WTC11 (cell line): Measurements from ENCODE around the gene PPP1R9A. TPM values are rescaled to one million over a fixed set of nuclear protein-coding genes. Genes with fewer than 3 reads are reported as not detected.

ENCODE experiments used
- ATAC-seq: fragments of 200-7000 bp; cut with Tn5 transposase; 2 replicates; pipeline ENCODE4 v1.10.0; 2021; ENCODE audit warnings: mild to moderate bottlenecking, moderate library complexity
- CTCF ChIA-PET: fragments of 300-600 bp; sonication (Branson Sonifier 250); formaldehyde crosslinking; loops from one replicate; lab custom pipeline; 2021; ENCODE audit warnings: antibody characterized with exemption; lab: Charles Lee
- POLR2A ChIA-PET: fragments of 350-600 bp; sonication (Branson Sonifier 250); formaldehyde crosslinking; loops from one replicate; lab custom pipeline; 2021; ENCODE audit warnings: antibody characterized with exemption; lab: Charles Lee
- DNase-seq: peaks from one replicate; pipeline ENCODE4 v3.0.0; 2021; ENCODE audit warnings: low spot score
- H3K27ac Mint-ChIP-seq: 2 replicates; pipeline ENCODE4 v1.8.0; 2021; ENCODE audit warnings: mixed read lengths
- H3K27me3 Mint-ChIP-seq: 2 replicates; pipeline ENCODE4 v1.8.0; 2021; ENCODE audit warnings: low read depth, mild to moderate bottlenecking, moderate library complexity, mixed read lengths
- H3K36me3 Mint-ChIP-seq: 2 replicates; pipeline ENCODE4 v1.8.0; 2021; ENCODE audit warnings: mixed read lengths
- H3K4me1 Mint-ChIP-seq: 2 replicates; pipeline ENCODE4 v1.8.0; 2022; ENCODE audit warnings: mixed read lengths
- H3K4me3 Mint-ChIP-seq: 2 replicates; pipeline ENCODE4 v1.8.0; 2021; ENCODE audit warnings: mild to moderate bottlenecking, moderate library complexity, mixed read lengths
- H3K9me3 Mint-ChIP-seq: 2 replicates; pipeline ENCODE4 v1.8.0; 2021; ENCODE audit warnings: mixed read lengths
- AR ChIP-seq: fragments of 250-450 bp; sonication (Bioruptor Pico); IDR thresholded peaks from 2 replicates; pipeline ENCODE4 v1.9.0; 2021; ENCODE audit warnings: mild to moderate bottlenecking
- CBFB ChIP-seq: sonication (generic); formaldehyde crosslinking; IDR thresholded peaks from 2 replicates; pipeline ENCODE4 v1.8.1; 2022; ENCODE audit warnings: mild to moderate bottlenecking, low read depth, missing genetic modification reagents
- KAT7 ChIP-seq: sonication (generic); formaldehyde crosslinking; IDR thresholded peaks from 2 replicates; pipeline ENCODE4 v1.8.1; 2023; ENCODE audit warnings: missing genetic modification reagents, mild to moderate bottlenecking, borderline replicate concordance
- MAX ChIP-seq: sonication (generic); formaldehyde crosslinking; IDR thresholded peaks from 2 replicates; pipeline ENCODE4 v1.8.0; 2022; ENCODE audit warnings: mild to moderate bottlenecking, missing genetic modification reagents
- MYBL2 ChIP-seq: sonication (generic); formaldehyde crosslinking; IDR thresholded peaks from 2 replicates; pipeline ENCODE4 v1.8.1; 2023; ENCODE audit warnings: mild to moderate bottlenecking, moderate library complexity, missing genetic modification reagents
- NFYB ChIP-seq: sonication (generic); formaldehyde crosslinking; conservative IDR thresholded peaks from 2 replicates; pipeline ENCODE4 v1.8.0; 2022; ENCODE audit warnings: low read depth, missing genetic modification reagents
- NR2C2 ChIP-seq: sonication (generic); formaldehyde crosslinking; IDR thresholded peaks from 2 replicates; pipeline ENCODE4 v1.8.0; 2022; ENCODE audit warnings: mild to moderate bottlenecking, missing genetic modification reagents
- SMAD4 ChIP-seq: sonication (generic); formaldehyde crosslinking; IDR thresholded peaks from 2 replicates; pipeline ENCODE4 v1.8.0; 2022; ENCODE audit warnings: mild to moderate bottlenecking, missing genetic modification reagents
- STAT6 ChIP-seq: sonication (generic); formaldehyde crosslinking; conservative IDR thresholded peaks from 2 replicates; pipeline ENCODE4 v1.8.1; 2023; ENCODE audit warnings: mild to moderate bottlenecking, low read depth, missing genetic modification reagents, moderate library complexity
- TEAD1 ChIP-seq: sonication (generic); formaldehyde crosslinking; IDR thresholded peaks from 2 replicates; pipeline ENCODE4 v1.8.0; 2022; ENCODE audit warnings: mild to moderate bottlenecking, missing genetic modification reagents
- USF1 ChIP-seq: sonication (generic); formaldehyde crosslinking; IDR thresholded peaks from 2 replicates; pipeline ENCODE4 v1.8.0; 2022; ENCODE audit warnings: mild to moderate bottlenecking, missing genetic modification reagents
- ZNF532 ChIP-seq: fragments of 250-450 bp; sonication (Bioruptor Pico); IDR thresholded peaks from 2 replicates; pipeline ENCODE4 v1.9.0; 2021; ENCODE audit warnings: mild to moderate bottlenecking, borderline replicate concordance
- ZNF671 ChIP-seq: fragments of 250-450 bp; sonication (Bioruptor Pico); IDR thresholded peaks from 2 replicates; pipeline ENCODE4 v1.8.0; 2021; ENCODE audit warnings: mild to moderate bottlenecking
- total RNA-seq: library from RNA; stranded (reverse); gene quantifications from 3 replicates; pipeline ENCODE4 v1.2.3, GENCODE V29; 2021
- TF ChIP-seq, protein P1 (sequence below): sonication (generic); formaldehyde crosslinking; IDR thresholded peaks from 2 replicates; pipeline ENCODE4 v1.8.0; 2023; ENCODE audit warnings: mild to moderate bottlenecking, missing genetic modification reagents
- TF ChIP-seq, protein P2 (sequence below): sonication (generic); formaldehyde crosslinking; IDR thresholded peaks from 2 replicates; pipeline ENCODE4 v1.8.1; 2023; ENCODE audit warnings: mild to moderate bottlenecking, missing genetic modification reagents
- TF ChIP-seq, protein P3 (sequence below): sonication (generic); formaldehyde crosslinking; IDR thresholded peaks from 2 replicates; pipeline ENCODE4 v1.8.0; 2022; ENCODE audit warnings: mild to moderate bottlenecking, missing genetic modification reagents

The PPP1R9A gene
- total RNA-seq, 1 experiment from 2014 or later = 16.8 TPM

GRCh38 chr7:95253986-95254385 lies 346.6 kb downstream of the PPP1R9A start:
- no peak for TF ChIP-seq STAT6 (CRISPR knock-in tag)
- no peak for TF ChIP-seq NFYB (CRISPR knock-in tag)
- TF ChIP-seq CBFB (CRISPR knock-in tag) = no peak
- no peak for TF ChIP-seq MAX (CRISPR knock-in tag)
- TF ChIP-seq, protein P1, sequence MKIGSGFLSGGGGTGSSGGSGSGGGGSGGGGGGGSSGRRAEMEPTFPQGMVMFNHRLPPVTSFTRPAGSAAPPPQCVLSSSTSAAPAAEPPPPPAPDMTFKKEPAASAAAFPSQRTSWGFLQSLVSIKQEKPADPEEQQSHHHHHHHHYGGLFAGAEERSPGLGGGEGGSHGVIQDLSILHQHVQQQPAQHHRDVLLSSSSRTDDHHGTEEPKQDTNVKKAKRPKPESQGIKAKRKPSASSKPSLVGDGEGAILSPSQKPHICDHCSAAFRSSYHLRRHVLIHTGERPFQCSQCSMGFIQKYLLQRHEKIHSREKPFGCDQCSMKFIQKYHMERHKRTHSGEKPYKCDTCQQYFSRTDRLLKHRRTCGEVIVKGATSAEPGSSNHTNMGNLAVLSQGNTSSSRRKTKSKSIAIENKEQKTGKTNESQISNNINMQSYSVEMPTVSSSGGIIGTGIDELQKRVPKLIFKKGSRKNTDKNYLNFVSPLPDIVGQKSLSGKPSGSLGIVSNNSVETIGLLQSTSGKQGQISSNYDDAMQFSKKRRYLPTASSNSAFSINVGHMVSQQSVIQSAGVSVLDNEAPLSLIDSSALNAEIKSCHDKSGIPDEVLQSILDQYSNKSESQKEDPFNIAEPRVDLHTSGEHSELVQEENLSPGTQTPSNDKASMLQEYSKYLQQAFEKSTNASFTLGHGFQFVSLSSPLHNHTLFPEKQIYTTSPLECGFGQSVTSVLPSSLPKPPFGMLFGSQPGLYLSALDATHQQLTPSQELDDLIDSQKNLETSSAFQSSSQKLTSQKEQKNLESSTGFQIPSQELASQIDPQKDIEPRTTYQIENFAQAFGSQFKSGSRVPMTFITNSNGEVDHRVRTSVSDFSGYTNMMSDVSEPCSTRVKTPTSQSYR (CRISPR knock-in tag) = no peak
- no peak for TF ChIP-seq KAT7 (CRISPR knock-in tag)
- no peak for TF ChIP-seq MYBL2 (CRISPR knock-in tag)
- TF ChIP-seq TEAD1 (CRISPR knock-in tag) = no peak
- TF ChIP-seq, all 79 proteins: peak for 0
- H3K27me3 Mint-ChIP-seq = no peaks in the 10 kb centered on the region
- no peak overlapping the region for H3K27ac Mint-ChIP-seq
- ATAC-seq = no peak
- no peaks in the 10 kb centered on the region; the same call in 1 of the 2 replicates for H3K36me3 Mint-ChIP-seq
- H3K9me3 Mint-ChIP-seq = no peaks in the 10 kb centered on the region
- ChIA-PET CTCF (interaction anchor here (0.6 kb wide), 1 partner anchor 142 kb away, joined by 3 read pairs; no protein-coding TSS in a partner anchor), POLR2A (no interaction called here)
- H3K4me3 Mint-ChIP-seq = no peak overlapping the region
- no peak for DNase-seq
- no peaks in the 10 kb centered on the region for H3K4me1 Mint-ChIP-seq

DNA sequence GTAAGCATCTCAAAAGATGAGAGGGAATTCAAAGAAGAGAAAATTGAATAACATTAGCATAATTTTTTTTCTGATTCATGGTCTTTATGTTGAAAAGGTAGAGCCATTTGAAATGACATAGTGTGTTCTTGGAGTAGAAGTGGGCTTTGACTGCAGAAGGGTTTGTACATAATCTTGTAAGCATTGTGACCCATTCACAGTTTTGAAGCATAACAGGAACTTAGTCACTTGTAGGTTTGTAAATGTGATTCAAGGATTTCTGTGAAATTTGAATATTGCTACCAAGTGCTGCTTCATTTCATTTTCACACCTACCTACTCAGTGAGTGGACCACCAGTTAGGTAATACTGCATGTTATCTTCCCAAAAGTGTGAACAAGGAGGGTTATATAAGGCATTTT lies 348.3 kb downstream of the PPP1R9A start:
- no peaks in the 10 kb centered on the region for H3K4me1 Mint-ChIP-seq
- ATAC-seq = no peak
- ChIA-PET CTCF (interaction anchor here (1.9 kb wide), 1 partner anchor 9 kb away, joined by 6 read pairs; no protein-coding TSS in a partner anchor), POLR2A (no interaction called here)
- no peaks in the 10 kb centered on the region for H3K27me3 Mint-ChIP-seq
- H3K27ac Mint-ChIP-seq = no peak overlapping the region
- no peaks in the 10 kb centered on the region for H3K9me3 Mint-ChIP-seq
- H3K4me3 Mint-ChIP-seq = no peak overlapping the region
- DNase-seq = no peak
- no peaks in the 10 kb centered on the region; the same call in 1 of the 2 replicates for H3K36me3 Mint-ChIP-seq
- TF ChIP-seq, protein P2, sequence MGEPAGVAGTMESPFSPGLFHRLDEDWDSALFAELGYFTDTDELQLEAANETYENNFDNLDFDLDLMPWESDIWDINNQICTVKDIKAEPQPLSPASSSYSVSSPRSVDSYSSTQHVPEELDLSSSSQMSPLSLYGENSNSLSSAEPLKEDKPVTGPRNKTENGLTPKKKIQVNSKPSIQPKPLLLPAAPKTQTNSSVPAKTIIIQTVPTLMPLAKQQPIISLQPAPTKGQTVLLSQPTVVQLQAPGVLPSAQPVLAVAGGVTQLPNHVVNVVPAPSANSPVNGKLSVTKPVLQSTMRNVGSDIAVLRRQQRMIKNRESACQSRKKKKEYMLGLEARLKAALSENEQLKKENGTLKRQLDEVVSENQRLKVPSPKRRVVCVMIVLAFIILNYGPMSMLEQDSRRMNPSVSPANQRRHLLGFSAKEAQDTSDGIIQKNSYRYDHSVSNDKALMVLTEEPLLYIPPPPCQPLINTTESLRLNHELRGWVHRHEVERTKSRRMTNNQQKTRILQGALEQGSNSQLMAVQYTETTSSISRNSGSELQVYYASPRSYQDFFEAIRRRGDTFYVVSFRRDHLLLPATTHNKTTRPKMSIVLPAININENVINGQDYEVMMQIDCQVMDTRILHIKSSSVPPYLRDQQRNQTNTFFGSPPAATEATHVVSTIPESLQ = no peak
- TF ChIP-seq ZNF532 (CRISPR knock-in tag) = no peak
- TF ChIP-seq ZNF671 (CRISPR knock-in tag) = no peak
- TF ChIP-seq, protein P3, sequence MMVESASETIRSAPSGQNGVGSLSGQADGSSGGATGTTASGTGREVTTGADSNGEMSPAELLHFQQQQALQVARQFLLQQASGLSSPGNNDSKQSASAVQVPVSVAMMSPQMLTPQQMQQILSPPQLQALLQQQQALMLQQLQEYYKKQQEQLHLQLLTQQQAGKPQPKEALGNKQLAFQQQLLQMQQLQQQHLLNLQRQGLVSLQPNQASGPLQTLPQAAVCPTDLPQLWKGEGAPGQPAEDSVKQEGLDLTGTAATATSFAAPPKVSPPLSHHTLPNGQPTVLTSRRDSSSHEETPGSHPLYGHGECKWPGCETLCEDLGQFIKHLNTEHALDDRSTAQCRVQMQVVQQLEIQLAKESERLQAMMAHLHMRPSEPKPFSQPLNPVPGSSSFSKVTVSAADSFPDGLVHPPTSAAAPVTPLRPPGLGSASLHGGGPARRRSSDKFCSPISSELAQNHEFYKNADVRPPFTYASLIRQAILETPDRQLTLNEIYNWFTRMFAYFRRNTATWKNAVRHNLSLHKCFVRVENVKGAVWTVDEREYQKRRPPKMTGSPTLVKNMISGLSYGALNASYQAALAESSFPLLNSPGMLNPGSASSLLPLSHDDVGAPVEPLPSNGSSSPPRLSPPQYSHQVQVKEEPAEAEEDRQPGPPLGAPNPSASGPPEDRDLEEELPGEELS (CRISPR knock-in tag) = no peak
- no peak for TF ChIP-seq USF1 (CRISPR knock-in tag)
- TF ChIP-seq NR2C2 (CRISPR knock-in tag) = no peak
- TF ChIP-seq AR (CRISPR knock-in tag) = no peak
- TF ChIP-seq SMAD4 (CRISPR knock-in tag) = no peak
- no peak for TF ChIP-seq KAT7 (CRISPR knock-in tag)
